ENCODE measurements around the gene CHST2. TPM values are rescaled to one million over a fixed set of nuclear protein-coding genes. Genes with fewer than 3 reads are reported as not detected.

Gene CHST2
- total RNA-seq, 2 experiments from 2014 or later = 5.1 to 6.8 TPM

DNA sequence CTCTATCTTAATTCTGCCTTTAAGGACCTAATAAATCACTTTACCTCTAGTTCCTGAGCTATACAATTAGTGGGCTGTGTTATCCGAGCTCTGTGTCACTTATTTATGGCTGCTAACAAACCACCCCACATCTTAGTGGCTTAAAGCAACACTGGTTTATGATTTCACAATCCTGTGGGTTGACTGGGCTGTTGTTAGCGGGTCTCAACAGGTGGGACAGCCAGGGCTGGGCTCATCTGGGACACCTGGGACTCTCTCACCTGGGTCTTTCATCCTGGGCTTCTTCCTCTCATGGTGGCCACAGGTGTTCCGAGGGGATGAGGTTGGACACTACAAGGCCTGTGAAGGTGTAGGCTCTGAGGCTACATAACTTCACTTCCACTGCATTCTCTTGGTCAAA lies 35.8 kb upstream of the CHST2 start:
- POLR2A ChIA-PET = interaction anchor here (0.6 kb wide), 1 partner anchor 888 kb away, joined by 3 read pairs; the partner anchor contains the start of gene DIPK2A
- peak overlapping the region; percentile 14 for H3K27ac Mint-ChIP-seq
- H3K27me3 Mint-ChIP-seq = no peaks in the 10 kb centered on the region
- H3K4me1 Mint-ChIP-seq = peaks cover 32% of the 10 kb centered on the region
- peaks cover 6% of the 10 kb centered on the region for H3K36me3 Mint-ChIP-seq (ENCODE audit: low read depth)
- CTCF ChIA-PET = interaction anchor here (0.7 to 1.1 kb wide), 3 partner anchors 36 to 1300 kb away, joined by 3 read pairs; no protein-coding TSS in a partner anchor
- H3K4me3 Mint-ChIP-seq = peak overlapping the region; percentile 44
- ATAC-seq = no peak
- intact Hi-C loops (cut with DNase I, micrococcal nuclease) = no loop called here
- H3K9me3 Mint-ChIP-seq (ENCODE audit: low read depth) = no peaks in the 10 kb centered on the region
- no peak for DNase-seq

DNA sequence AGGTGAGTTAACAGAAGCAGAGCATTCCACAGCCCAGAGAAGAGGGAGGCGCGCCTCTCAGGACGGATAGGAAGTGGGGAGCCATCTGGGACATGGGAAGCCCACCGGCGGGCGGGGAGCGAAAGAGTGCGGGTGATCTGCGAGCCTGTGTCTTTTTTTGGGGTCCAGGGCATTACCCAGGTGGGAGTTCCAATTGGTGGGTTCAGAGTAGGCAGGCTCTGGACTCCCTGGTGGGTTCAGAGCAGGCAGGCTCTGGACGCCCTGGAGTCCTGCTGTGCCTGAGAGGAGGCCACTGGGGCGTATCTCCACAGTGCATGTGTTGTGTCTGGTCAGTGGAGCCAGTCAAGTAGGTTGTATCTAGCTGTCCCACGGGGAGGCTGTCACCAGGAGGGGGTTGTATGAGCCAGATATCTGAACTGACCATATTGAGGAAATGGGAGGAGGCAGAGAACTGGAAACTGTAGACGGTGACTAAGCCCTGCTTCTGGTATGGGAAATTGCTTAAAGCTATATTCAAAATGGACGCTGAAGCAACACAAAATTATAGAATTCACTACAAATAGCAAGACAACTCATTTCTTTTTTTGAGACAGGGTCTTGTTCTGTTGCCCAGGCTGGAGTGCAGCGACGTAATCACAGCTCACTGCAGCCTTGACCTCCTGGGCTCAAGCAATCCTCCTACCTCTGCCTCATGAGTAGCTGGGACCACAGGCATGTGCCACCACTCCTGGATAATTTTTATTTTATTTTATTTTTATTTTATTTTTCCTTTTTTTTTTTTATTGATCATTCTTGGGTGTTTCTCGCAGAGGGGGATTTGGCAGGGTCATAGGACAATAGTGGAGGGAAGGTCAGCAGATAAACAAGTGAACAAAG lies 34.5 kb upstream of the CHST2 start:
- no peaks in the 10 kb centered on the region for H3K27me3 Mint-ChIP-seq
- peak; percentile 27 for ATAC-seq
- CTCF ChIA-PET = no interaction called here
- peak overlapping the region; percentile 39 for H3K27ac Mint-ChIP-seq
- POLR2A ChIA-PET = no interaction called here
- intact Hi-C loops (cut with DNase I, micrococcal nuclease) = no loop called here
- no peaks in the 10 kb centered on the region for H3K9me3 Mint-ChIP-seq (ENCODE audit: low read depth)
- peak overlapping the region; percentile 46 for H3K4me3 Mint-ChIP-seq
- peaks cover 30% of the 10 kb centered on the region for H3K4me1 Mint-ChIP-seq
- H3K36me3 Mint-ChIP-seq (ENCODE audit: low read depth) = peaks cover 6% of the 10 kb centered on the region
- DNase-seq = peak; percentile 19

DNA sequence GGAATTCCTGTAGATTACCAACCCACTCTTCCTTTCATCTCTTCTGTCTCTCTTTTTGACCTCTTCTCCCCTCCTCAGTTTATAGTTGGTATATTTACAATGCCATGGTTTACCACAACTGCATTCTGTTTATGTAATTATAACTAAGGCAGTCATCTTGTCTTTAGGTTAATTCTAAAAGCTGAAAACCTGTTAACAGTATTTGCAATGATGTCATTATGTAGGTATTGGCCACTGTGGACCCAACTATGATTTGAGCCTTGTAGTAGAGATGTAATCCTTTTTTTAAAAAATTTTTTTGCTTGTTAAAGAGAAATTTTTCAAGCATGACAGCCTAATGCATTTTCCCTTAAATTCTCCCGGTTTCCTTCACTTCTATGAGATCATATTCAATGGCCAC lies 30.7 kb upstream of the CHST2 start:
- ATAC-seq = no peak
- CTCF ChIA-PET = no interaction called here

DNA sequence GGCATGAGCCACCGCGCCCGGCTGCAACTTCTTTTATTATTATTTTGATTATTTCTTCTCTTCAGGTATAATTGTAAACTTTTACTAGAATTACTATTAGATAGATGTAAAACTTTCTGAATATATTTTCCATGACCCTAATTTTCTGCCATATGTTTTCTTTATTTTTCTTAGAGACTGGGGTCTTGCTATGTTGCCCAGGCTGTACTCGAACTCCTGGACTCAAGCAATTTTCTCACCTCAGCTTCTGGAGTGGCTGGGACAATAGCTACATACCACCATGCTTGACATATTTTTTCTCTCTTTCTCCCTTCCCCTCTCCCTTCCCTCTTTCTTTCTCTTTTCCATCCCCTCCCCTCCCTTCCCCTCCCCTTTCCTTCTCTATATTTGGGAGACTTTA lies 29.6 kb upstream of the CHST2 start:
- ChIA-PET POLR2A (no interaction called here), CTCF (no interaction called here)
- no peaks in the 10 kb centered on the region for H3K27me3 Mint-ChIP-seq
- intact Hi-C loops (cut with DNase I, micrococcal nuclease) = no loop called here
- no peak overlapping the region for H3K4me3 Mint-ChIP-seq
- H3K27ac Mint-ChIP-seq = no peak overlapping the region
- H3K36me3 Mint-ChIP-seq (ENCODE audit: low read depth) = no peaks in the 10 kb centered on the region
- no peaks in the 10 kb centered on the region for H3K9me3 Mint-ChIP-seq (ENCODE audit: low read depth)
- peaks cover 5% of the 10 kb centered on the region for H3K4me1 Mint-ChIP-seq
- DNase-seq (no peak), ATAC-seq (no peak)

More for the DNA sequence above, 30.7 kb upstream of the CHST2 start:
- DNase-seq = no peak
- Mint-ChIP-seq H3K4me1 (peaks cover 10% of the 10 kb centered on the region), H3K27me3 (no peaks in the 10 kb centered on the region), H3K36me3 (ENCODE audit: low read depth) (peaks cover 4% of the 10 kb centered on the region), H3K27ac (no peak overlapping the region), H3K9me3 (ENCODE audit: low read depth) (no peaks in the 10 kb centered on the region), H3K4me3 (no peak overlapping the region)
- intact Hi-C loops (cut with DNase I, micrococcal nuclease) = no loop called here
- POLR2A ChIA-PET = no interaction called here

DNA sequence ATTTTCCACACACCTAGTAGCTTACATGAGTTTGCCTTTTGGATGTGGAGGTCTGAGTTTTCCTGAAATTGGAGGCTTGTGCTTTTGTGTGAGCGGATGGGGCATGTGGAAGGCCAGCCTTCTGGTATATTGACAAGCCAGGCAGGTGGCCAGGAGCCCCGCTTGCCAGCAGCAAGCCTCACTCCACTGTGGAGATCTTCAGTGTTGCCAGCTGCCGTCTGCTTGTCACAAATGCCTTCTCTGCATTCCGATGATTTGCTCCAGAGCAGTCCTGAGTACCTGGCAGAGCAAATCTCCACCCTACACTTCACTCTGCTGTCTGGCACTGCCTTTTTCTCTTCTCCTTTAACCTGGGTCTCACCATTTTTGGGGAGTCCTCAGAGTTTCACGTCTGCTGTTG lies 29.1 kb upstream of the CHST2 start:
- DNase-seq (no peak), ATAC-seq (no peak)
- no peaks in the 10 kb centered on the region for H3K36me3 Mint-ChIP-seq (ENCODE audit: low read depth)
- H3K27ac Mint-ChIP-seq = no peak overlapping the region
- ChIA-PET POLR2A (no interaction called here), CTCF (no interaction called here)
- no peaks in the 10 kb centered on the region for H3K27me3 Mint-ChIP-seq
- no peak overlapping the region for H3K4me3 Mint-ChIP-seq
- peaks cover 4% of the 10 kb centered on the region for H3K4me1 Mint-ChIP-seq
- H3K9me3 Mint-ChIP-seq (ENCODE audit: low read depth) = no peaks in the 10 kb centered on the region
- intact Hi-C loops (cut with DNase I, micrococcal nuclease) = no loop called here

DNA sequence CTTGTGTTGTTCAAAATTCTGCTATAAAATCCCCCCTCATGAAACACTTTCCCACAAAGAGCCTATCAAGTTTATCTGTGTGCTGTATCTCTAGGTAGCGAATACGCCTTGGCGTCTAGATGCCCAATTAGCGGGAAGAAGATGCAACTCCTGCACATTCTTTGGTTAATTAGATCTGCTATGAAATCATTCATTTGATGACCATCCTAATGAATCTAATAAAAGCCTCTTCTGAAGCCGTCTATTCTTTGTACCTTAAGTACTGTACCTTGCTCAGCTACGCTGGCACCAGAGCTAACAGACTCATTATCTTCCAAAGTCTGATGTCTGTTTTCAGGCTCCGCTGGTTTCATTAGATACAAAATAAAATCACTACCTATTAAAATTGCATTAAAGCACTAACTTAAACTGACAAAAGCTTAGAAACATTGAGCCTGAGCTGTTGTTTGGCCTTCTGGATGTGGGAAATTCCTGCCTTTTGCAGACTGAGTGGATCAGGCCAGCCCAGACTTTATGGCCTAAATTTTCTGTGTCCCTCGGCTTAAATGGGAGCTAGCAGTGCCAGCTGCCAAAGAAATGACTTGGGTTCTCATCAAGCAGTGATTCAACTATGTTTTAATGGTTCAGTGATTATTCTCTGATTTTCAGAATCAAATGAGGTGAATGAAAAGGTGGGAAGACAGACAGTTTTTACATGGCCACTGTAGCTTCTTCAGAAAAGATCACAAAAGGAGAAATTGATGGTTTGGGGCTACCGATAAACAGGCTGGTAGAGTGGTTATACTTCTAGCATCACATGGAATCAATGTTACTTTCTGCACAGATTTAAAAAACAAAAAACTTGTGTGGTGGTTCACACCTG lies 28.4 kb upstream of the CHST2 start:
- no peak for DNase-seq
- no peak for ATAC-seq
- Mint-ChIP-seq H3K27me3 (no peaks in the 10 kb centered on the region), H3K9me3 (ENCODE audit: low read depth) (no peaks in the 10 kb centered on the region), H3K4me3 (no peak overlapping the region), H3K27ac (no peak overlapping the region), H3K4me1 (peaks cover 4% of the 10 kb centered on the region), H3K36me3 (ENCODE audit: low read depth) (no peaks in the 10 kb centered on the region)
- POLR2A ChIA-PET = no interaction called here
- intact Hi-C loops (cut with DNase I, micrococcal nuclease) = no loop called here
- CTCF ChIA-PET = interaction anchor here (0.6 to 1.2 kb wide), 2 partner anchors 18 to 77 kb away, joined by 3 to 5 read pairs; no protein-coding TSS in a partner anchor

DNA sequence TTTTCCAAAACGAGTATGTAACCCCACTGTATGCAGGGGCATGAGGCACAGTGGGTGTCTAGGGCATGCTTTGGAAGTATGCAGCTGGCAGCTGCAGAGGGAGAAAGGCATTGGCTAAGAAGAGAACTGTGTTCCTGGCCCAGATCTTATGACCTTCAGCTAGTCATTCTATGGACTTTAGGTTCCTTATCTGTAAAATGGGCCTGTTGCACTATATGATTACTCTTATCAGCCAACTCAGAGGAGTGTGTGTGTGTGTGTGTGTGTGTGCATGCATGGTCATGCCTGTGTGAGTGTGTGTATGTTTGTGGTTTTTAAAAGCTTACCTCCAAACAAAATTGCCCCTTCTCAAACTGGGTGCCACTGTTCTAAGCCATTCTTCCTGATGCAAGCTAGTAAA lies 27.4 kb upstream of the CHST2 start:
- intact Hi-C loops (cut with DNase I, micrococcal nuclease) = no loop called here
- ChIA-PET CTCF (interaction anchor here (1.2 kb wide), 1 partner anchor 17 kb away, joined by 3 read pairs; no protein-coding TSS in a partner anchor), POLR2A (no interaction called here)
- no peaks in the 10 kb centered on the region for H3K27me3 Mint-ChIP-seq
- H3K27ac Mint-ChIP-seq = no peak overlapping the region
- DNase-seq (no peak), ATAC-seq (no peak)
- H3K9me3 Mint-ChIP-seq (ENCODE audit: low read depth) = no peaks in the 10 kb centered on the region
- H3K4me3 Mint-ChIP-seq = no peak overlapping the region
- H3K4me1 Mint-ChIP-seq = peaks cover 4% of the 10 kb centered on the region
- no peaks in the 10 kb centered on the region for H3K36me3 Mint-ChIP-seq (ENCODE audit: low read depth)

DNA sequence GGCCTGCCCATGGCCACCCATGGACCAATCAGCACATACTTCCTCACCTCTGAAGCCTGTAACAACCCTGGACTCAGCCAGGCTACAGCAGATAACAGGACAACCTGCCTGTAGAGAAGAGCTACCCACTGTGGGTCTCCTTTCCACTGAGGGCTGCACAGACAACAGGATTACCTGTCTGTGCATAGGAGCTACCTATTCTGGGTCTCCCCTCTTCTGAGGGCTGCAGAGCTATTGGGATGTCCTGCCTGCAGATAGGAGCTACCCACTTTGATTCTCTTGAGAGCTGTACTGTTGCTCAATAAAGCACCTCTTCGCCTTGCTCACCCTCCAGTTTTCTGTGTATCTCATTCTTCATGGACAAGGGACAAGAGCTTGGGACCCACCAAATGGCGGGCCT lies 23.8 kb upstream of the CHST2 start:
- Mint-ChIP-seq H3K27me3 (peaks cover 1% of the 10 kb centered on the region), H3K4me1 (no peaks in the 10 kb centered on the region), H3K9me3 (ENCODE audit: low read depth) (no peaks in the 10 kb centered on the region), H3K4me3 (no peak overlapping the region), H3K36me3 (ENCODE audit: low read depth) (no peaks in the 10 kb centered on the region), H3K27ac (no peak overlapping the region)
- ChIA-PET POLR2A (no interaction called here), CTCF (interaction anchor here (1.2 kb wide), 2 partner anchors 12 to 578 kb away, joined by 3 read pairs; no protein-coding TSS in a partner anchor)
- no peak for ATAC-seq
- intact Hi-C loops (cut with DNase I, micrococcal nuclease) = no loop called here
- DNase-seq = no peak

DNA sequence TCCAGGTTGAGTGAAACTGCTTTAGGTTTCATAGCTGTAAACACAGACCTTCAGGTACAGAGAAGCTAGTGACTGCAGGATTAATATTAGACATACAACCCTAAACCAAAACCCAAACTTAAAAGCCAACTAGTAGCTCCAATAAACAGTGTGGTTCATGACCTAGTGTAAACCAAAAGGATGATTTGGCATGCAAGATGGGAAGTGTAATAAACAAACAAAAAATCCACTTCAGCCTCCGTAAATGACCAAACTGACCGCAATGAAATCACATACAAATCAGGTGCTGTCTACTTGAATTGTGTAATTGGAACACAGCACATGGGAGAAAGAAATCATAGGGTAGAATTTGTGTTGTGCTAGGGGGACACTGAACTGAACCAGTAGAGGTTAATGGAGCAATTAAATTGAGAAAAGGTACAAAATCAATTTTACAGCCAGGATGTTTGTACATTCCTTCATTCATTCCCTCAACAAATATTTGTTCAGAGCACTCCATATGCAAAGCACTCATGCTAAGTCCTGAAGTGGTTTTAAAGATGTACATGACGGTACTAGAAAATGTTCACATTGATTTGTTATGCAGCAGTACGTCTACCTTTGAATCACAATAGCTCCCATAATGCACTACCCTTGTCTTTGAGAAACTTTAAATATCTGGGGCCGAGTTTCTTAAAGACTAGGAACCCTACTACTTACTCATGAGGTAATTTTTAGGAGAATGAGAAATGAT lies 21.4 kb upstream of the CHST2 start:
- DNase-seq = no peak
- Mint-ChIP-seq H3K4me1 (no peaks in the 10 kb centered on the region), H3K36me3 (ENCODE audit: low read depth) (no peaks in the 10 kb centered on the region), H3K4me3 (no peak overlapping the region), H3K27ac (no peak overlapping the region), H3K9me3 (ENCODE audit: low read depth) (no peaks in the 10 kb centered on the region), H3K27me3 (peaks cover 1% of the 10 kb centered on the region)
- ChIA-PET CTCF (interaction anchor here (1.0 kb wide), 1 partner anchor 334 kb away, joined by 3 read pairs; no protein-coding TSS in a partner anchor), POLR2A (no interaction called here)
- intact Hi-C loops (cut with DNase I, micrococcal nuclease) = no loop called here
- ATAC-seq = no peak

DNA sequence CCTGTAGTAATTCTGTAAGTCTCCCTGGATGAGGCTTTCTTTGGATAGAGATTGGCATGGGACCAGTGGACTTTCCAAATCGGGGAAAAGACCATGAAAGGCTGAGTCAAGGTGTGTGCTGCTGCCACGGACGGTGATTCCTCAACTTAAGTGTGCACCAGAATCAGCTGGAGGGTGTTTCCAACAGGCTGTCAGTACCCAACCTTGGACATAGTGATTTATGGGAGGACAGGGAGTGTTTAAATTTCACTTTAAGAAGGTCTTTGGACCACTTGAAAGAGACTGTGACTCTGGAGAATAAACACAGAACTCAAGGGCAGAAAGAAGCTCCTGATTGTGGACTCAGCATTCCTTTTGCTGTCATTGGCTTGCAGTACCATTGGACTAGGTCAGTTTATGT lies 20.4 kb upstream of the CHST2 start:
- Mint-ChIP-seq H3K27me3 (peaks cover 1% of the 10 kb centered on the region), H3K36me3 (ENCODE audit: low read depth) (no peaks in the 10 kb centered on the region), H3K4me1 (no peaks in the 10 kb centered on the region), H3K27ac (no peak overlapping the region), H3K4me3 (no peak overlapping the region), H3K9me3 (ENCODE audit: low read depth) (peaks cover 1% of the 10 kb centered on the region)
- no peak for DNase-seq
- no peak for ATAC-seq
- ChIA-PET CTCF (interaction anchor here (1.0 kb wide), 1 partner anchor 333 kb away, joined by 3 read pairs; no protein-coding TSS in a partner anchor), POLR2A (no interaction called here)
- intact Hi-C loops (cut with DNase I, micrococcal nuclease) = no loop called here

DNA sequence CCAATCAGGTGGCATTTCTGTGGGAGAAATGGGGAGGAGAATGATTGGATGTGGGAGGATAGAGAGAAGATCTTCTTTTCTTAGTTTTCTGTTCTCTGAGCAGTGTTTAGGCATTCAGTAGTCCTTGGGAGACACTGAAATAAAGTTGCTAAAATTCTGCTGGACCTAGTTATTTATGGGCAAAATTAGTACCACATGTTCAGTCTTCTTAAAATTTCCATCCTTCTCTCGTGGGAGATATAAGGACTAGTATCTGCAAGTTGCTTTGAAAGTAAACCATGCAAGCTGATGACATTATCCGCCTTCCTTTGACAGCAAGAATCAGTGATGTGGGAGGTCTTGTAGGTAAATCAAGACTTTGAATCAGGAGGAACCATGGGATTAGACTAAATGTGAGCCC lies 19.9 kb upstream of the CHST2 start:
- CTCF ChIA-PET = interaction anchor here (1.0 kb wide), 1 partner anchor 332 kb away, joined by 3 read pairs; no protein-coding TSS in a partner anchor
- ATAC-seq (no peak), DNase-seq (no peak)
- no peak overlapping the region for H3K4me3 Mint-ChIP-seq
- peaks cover 2% of the 10 kb centered on the region for H3K36me3 Mint-ChIP-seq (ENCODE audit: low read depth)
- POLR2A ChIA-PET = interaction anchor here (0.5 kb wide), 1 partner anchor 160 kb away, joined by 3 read pairs; no protein-coding TSS in a partner anchor
- intact Hi-C loops (cut with DNase I, micrococcal nuclease) = no loop called here
- peaks cover 4% of the 10 kb centered on the region for H3K9me3 Mint-ChIP-seq (ENCODE audit: low read depth)
- peaks cover 1% of the 10 kb centered on the region for H3K27me3 Mint-ChIP-seq
- H3K27ac Mint-ChIP-seq = no peak overlapping the region
- H3K4me1 Mint-ChIP-seq = no peaks in the 10 kb centered on the region

Data from activated CD4-positive, alpha-beta T cell treated with anti-CD3 and anti-CD28 coated beads for 36 hours (primary cell).